Glutamatergic neuron (in vitro differentiated cells): ENCODE results near the gene TP53BP2. TPM values are rescaled to one million over a fixed set of nuclear protein-coding genes. Genes with fewer than 3 reads are reported as not detected.

ENCODE experiments used
- DNase-seq: peaks from one replicate; pipeline ENCODE4 v3.0.0; 2022
- H3K27ac Mint-ChIP-seq: one replicate; pipeline ENCODE4 v1.8.0; 2020; ENCODE audit warnings: mild to moderate bottlenecking, mixed read lengths, inconsistent platforms; ENCODE audit not compliant: unreplicated experiment
- H3K27me3 Mint-ChIP-seq: one replicate; pipeline ENCODE4 v1.8.0; 2020; ENCODE audit warnings: mild to moderate bottlenecking, moderate library complexity, mixed read lengths, inconsistent platforms; ENCODE audit not compliant: unreplicated experiment
- H3K36me3 Mint-ChIP-seq: one replicate; pipeline ENCODE4 v1.8.0; 2020; ENCODE audit warnings: mild to moderate bottlenecking, mixed read lengths, inconsistent platforms; ENCODE audit not compliant: unreplicated experiment
- H3K4me1 Mint-ChIP-seq: one replicate; pipeline ENCODE4 v1.8.0; 2020; ENCODE audit warnings: mild to moderate bottlenecking, low read depth, mixed read lengths, inconsistent platforms; ENCODE audit not compliant: unreplicated experiment
- H3K4me3 Mint-ChIP-seq: one replicate; pipeline ENCODE4 v1.8.0; 2020; ENCODE audit warnings: mild to moderate bottlenecking, mixed read lengths, inconsistent platforms; ENCODE audit not compliant: unreplicated experiment
- H3K9me3 Mint-ChIP-seq: one replicate; pipeline ENCODE4 v1.8.0; 2020; ENCODE audit warnings: mild to moderate bottlenecking, moderate library complexity, mixed read lengths, inconsistent platforms; ENCODE audit not compliant: unreplicated experiment
- CTCF ChIP-seq: fragments of 200-600 bp; sonication (generic); IDR thresholded peaks from one replicate; pipeline ENCODE4 v1.5.0; 2021; ENCODE audit not compliant: partially characterized antibody, unreplicated experiment
- total RNA-seq: library from RNA; stranded (reverse); fragmentation: NEBNext Ultra II Directional; extraction: Animal tissue kit (Norgen Biotek cat#: 25700); gene quantifications from one replicate; pipeline ENCODE4 v1.2.1, GENCODE V29; 2021; ENCODE audit not compliant: unreplicated experiment

The TP53BP2 gene
- total RNA-seq, 1 donor from 2014 or later: 50.7 TPM

GRCh38 chr1:223838125-223838854 is 7.5 kb downstream of the TP53BP2 start:
- TF ChIP-seq CTCF: no peak
- H3K4me3 Mint-ChIP-seq: peak overlapping the region; percentile 3
- H3K9me3 Mint-ChIP-seq: no peaks in the 10 kb centered on the region
- DNase-seq: no peak
- H3K27ac Mint-ChIP-seq: no peak overlapping the region
- peaks cover 12% of the 10 kb centered on the region for H3K4me1 Mint-ChIP-seq
- no peaks in the 10 kb centered on the region for H3K27me3 Mint-ChIP-seq
- no peaks in the 10 kb centered on the region for H3K36me3 Mint-ChIP-seq

DNA sequence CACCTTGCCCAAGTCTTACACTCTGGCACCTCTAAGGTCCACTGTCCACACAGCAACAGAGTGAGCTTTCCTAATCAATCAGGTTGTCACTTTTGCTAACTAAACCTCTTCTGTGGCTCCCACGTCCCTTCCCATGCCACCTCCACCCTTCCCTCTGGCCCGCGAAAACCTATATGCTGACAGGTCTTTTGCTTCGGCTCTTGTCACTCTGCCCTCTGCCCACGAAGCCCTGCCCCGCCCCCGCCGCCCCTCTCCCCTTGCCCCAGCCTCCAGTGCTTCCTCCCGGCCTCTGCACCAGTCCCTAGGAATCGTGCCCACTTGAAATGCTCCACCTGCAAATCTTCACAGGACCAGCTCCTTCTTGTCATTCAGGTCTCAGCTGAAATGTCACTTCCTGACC is 8.1 kb downstream of the TP53BP2 start:
- H3K9me3 Mint-ChIP-seq: no peaks in the 10 kb centered on the region
- H3K4me3 Mint-ChIP-seq: peak overlapping the region; percentile 3
- TF ChIP-seq CTCF: no peak
- no peak for DNase-seq
- no peak overlapping the region for H3K27ac Mint-ChIP-seq
- peaks cover 14% of the 10 kb centered on the region for H3K4me1 Mint-ChIP-seq
- H3K27me3 Mint-ChIP-seq: no peaks in the 10 kb centered on the region
- H3K36me3 Mint-ChIP-seq: no peaks in the 10 kb centered on the region

GRCh38 chr1:223837206-223837605 is 8.5 kb downstream of the TP53BP2 start:
- no peak overlapping the region for H3K4me3 Mint-ChIP-seq
- TF ChIP-seq CTCF: no peak
- H3K27ac Mint-ChIP-seq: no peak overlapping the region
- no peaks in the 10 kb centered on the region for H3K36me3 Mint-ChIP-seq
- no peaks in the 10 kb centered on the region for H3K27me3 Mint-ChIP-seq
- DNase-seq: no peak
- peaks cover 14% of the 10 kb centered on the region for H3K4me1 Mint-ChIP-seq
- no peaks in the 10 kb centered on the region for H3K9me3 Mint-ChIP-seq

DNA sequence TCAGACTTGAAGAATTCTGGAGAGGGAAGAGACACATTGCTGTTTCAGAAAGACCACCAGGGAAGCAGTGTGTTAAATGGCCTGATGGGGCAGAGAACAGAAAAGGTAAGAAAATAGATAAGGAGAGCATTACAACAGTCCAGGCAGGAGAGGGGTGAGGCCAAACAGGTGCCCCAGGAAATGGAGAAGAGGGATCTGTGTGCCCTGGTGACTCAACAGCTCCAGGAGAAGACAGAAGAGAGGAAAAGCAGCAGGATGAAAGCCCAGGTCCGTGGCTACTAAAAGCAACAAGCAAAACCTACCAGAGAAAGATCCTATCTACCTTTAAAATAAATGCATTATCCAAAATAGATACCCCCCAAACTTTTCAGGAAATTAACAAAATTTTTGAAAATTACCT is 9.2 kb downstream of the TP53BP2 start:
- H3K27me3 Mint-ChIP-seq: no peaks in the 10 kb centered on the region
- DNase-seq: no peak
- H3K36me3 Mint-ChIP-seq: no peaks in the 10 kb centered on the region
- H3K4me1 Mint-ChIP-seq: peaks cover 14% of the 10 kb centered on the region
- no peak overlapping the region for H3K27ac Mint-ChIP-seq
- no peak for TF ChIP-seq CTCF
- no peaks in the 10 kb centered on the region for H3K9me3 Mint-ChIP-seq
- no peak overlapping the region for H3K4me3 Mint-ChIP-seq

- no peaks in the 10 kb centered on the region for H3K9me3 Mint-ChIP-seq
- H3K4me3 Mint-ChIP-seq: no peak overlapping the region
- DNase-seq: no peak
- no peak overlapping the region for H3K27ac Mint-ChIP-seq
- H3K36me3 Mint-ChIP-seq: no peaks in the 10 kb centered on the region
- H3K27me3 Mint-ChIP-seq: no peaks in the 10 kb centered on the region
- H3K4me1 Mint-ChIP-seq: peaks cover 14% of the 10 kb centered on the region
- no peak for TF ChIP-seq CTCF
Measured at GRCh38 chr1:223835754-223836153, 10.0 kb downstream of the TP53BP2 start.
